DMS79 treated with DMSO at 0.1 percent for 48 hours (cell line): ENCODE data around the gene BCR.

Experiments used
- DNase-seq: peaks from one replicate; lab custom pipeline; 2025; lab: John Stamatoyannopoulos, UW

The BCR gene

DNA sequence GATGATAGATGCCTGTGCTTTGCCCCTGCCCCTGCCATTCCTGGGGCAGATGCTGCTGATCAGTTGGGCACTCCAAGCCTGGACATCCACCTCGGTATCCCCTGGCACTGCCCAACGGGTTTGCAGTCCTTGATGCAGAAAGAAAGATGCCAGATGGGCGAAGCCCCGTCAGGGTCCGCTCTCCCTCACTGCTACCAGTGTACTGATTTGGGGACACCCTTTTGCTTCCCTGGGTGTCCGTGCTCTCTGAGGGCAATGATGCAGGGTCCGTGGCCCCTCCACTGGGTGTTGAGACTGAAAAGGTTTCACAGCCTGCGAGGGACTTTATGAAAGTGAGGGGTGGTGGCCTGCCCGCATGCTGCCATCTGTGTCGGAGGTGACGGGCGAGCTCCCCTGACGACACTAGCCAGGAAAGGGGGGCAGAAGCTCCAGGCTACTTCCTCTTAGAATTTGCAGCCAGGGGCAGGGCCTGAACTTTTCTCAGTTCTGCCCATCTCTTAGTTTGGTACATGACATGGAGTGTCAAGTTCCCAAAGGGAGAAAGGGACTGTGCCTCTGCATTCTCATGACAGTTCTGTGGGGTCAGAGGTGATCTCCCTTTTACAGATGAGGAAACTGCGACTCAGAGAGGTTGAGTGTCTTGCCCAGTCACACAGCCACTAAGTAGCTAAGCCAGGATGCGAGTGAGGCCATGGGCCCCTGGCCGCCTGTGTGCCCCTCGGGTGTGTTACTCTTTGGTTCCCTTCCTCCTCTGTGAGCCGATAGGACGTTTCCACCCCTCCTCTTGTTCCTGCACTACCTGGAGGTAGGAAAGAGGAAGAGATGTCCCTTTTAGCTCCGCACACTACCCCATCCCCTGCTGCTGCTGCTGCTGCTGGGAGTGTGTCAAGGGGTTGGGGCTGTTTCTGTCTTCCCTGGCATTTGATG lies 96.6 kb downstream of the BCR start:
- DNase-seq: no peak

DNA sequence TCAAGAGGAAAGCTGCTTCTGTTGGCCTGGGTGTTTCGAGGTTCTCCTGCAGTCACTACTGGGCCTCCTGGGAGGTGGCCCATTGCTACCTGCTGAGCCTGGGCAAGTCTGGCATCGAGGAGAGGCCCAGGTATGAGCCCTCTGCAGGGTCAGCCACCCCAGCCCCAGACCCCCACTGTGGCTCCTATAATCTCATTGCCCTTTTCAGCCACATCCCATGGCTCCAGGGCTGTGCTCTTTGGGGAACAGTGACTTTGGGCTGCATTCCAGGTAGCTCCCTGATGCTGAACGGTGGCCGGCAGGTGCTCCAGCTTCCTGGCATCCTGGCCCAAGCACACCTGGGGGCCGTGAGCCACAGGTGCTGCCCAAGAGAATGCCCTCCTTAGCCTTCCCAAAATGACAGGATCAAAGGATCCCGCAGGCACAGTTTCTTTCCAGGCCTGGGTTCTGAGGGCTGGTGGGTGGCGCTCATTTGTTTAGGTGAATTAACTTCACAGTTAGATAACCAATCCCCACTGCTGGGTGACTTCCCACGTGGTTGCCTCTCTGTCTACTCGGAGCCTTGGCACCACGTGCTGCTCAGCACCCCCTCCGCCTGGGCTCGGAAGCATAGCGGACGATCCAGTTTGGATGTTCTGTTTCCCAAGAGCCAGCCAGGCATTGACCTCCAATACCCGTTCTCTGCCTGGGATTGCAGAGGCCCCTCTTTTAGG lies 97.4 kb downstream of the BCR start:
- DNase-seq: no peak

DNA sequence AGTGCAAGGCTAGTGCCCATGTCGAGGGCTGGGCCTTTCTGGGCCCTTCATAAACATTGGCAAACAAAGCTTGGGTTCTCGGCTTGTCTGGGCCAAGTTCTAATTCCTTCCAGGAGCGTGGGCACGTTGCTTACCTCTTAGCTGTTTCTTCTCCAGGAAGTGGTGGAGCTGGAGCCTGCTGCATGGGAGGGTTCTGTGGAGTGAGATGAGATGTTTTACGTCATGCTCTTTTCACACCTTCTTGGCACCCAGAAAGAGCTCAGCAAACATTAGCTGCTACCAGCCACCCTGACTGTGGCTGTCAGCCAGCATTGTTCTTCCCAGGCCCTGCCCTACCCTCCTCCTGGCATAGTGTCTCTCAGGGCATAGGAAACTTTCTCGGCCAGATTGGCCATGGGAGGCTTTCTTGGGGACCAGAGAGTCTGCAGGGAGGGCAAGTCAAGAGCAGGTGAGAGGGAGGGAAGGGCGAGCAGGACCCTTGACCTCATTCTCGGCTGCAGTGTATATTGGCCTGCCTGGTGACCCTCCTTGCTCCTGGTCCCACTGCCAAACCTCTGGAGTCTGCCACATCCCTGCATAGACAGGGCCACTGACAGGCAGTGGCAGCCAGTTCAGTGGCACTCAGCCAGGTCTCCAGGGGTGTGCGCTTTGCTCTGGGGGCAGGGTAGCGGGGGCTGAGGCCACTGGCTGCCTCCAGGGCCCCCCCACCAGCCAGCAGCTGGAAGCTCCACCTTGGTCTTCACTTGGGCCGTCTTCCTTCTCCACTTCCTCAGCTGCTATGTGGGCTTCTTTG lies 98.8 kb downstream of the BCR start:
- DNase-seq: peak; percentile 77

DNA sequence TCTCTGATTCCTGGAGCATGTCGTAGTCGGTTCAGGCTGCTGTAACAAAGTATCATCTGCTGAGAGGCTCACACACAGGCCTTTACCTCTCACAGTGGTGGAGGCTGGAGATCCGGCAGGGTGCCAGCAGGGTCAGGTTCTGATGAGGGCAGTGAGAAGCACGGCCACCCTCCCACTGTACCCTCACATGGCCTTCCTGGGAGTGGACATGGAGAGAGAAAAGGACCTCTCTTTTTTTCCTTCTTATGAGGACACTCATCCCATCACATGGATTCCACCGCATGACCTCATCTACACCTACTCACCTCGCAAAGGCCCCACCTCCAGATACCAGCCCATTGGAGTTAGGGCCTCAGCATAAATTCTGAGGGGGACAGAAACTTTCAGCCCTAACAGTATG lies 99.5 kb downstream of the BCR start:
- DNase-seq: no peak

GRCh38 chr22:23280356-23281052 lies 100.2 kb downstream of the BCR start:
- no peak for DNase-seq

- no peak for DNase-seq
Observed at GRCh38 chr22:23281053-23281405, 100.7 kb downstream of the BCR start.

- DNase-seq: peak; percentile 61
Observed at GRCh38 chr22:23281406-23282088, 101.2 kb downstream of the BCR start.

DNA sequence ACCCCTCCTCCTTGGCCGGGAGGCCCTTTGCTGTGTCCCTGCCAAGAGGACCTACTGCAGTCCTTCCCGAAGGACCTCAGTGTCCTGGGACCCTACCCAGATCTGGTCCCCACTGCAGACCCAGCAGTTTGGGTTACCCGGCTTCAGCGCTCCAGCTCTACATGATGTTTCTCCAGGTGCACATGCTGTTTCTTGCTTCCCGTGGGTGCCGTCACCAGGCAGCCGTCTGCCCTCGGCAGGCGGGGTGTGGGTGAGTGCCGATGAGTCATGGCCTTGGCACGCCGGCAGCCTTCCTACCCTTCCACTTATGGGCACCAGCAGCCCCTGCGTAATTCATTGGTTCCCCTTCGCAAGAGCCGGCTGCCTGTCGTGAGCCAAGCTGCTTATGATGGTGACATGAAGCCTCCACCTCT lies 101.8 kb downstream of the BCR start:
- peak; percentile 66 for DNase-seq

DNA sequence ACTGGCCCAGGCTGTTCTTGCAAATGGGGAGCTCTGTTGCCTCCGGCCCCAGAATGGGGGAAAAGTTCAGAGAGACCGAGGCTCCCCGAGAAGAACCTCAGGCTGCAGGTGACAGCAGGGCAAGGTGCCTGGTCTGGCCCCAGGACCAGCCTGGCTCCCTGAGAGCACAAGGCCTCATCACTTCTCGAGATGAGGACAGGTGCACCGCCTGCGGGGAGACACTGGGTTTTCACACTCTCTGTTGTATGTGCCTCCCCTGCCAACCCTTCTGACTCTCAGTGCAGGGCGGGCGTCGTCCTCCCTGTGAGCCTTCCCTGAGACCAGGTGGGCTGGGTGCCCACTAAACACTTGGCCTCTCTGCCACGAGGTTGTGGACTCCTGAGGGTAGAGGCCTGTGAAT lies 102.2 kb downstream of the BCR start:
- DNase-seq: peak; percentile 48

- no peak for DNase-seq
Observed at GRCh38 chr22:23282986-23283385, 102.7 kb downstream of the BCR start.

DNA sequence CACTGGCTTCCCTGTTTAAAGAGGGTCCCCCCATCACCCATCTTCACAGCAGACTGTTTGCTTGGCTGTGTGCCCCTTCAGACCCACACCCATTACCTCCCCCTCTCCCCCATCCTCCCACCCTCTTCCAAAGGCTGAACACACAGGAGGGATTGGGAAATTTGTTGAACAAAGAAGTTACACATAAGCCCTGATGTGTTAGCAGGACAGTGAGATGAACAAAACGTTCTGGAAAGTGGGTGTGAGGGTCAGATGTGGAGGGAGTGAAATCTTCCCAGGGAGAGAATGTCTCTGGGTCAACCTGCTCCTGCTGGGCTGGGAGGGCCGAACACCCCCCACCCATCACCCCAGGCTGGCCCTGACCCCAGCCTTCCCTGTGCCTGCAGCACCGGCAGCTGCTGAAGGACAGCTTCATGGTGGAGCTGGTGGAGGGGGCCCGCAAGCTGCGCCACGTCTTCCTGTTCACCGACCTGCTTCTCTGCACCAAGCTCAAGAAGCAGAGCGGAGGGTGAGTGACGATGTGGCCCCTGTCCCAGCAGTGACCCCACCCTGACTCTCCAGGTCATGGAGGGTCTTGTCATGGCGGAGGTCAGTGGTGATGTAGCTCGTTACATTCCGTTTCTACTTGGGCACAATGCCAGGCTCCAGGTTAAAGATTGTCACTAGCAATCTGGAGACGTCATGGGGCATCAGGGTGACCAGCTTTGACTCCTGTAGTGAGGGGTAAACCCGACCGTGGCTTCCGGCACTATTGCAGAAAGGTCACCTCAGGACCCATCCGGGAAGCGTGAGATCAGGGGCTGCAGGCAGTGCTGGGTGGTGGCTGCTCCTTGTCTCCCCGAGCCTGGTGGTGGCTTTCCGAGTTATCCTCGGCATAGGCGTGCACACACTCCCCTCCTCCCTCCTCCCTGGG lies 103.5 kb downstream of the BCR start:
- DNase-seq: no peak

- DNase-seq: no peak
Observed at GRCh38 chr22:23284504-23285033, 104.3 kb downstream of the BCR start.

DNA sequence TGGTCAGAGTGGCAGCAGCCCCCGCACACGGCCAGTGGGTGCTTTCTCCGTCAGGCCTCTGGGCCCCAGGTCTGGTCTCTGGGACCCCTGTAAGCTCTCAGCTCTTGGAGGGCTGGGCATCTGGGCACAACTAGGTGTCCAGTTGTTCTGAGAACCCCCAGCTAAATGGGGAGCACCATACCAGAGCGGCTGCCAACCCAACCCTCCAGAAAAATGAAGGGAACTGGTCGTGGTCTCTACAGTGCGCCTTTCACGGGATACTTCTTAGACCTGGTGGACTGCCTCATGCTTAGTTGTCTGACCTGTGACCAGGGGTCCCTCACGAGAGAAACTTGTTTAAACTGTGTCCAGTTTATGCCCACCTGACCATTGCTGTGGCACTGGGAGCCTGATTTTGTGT lies 104.9 kb downstream of the BCR start:
- no peak for DNase-seq

- no peak for DNase-seq
Observed at GRCh38 chr22:23285734-23286133, 105.4 kb downstream of the BCR start.

- no peak for DNase-seq
Observed at GRCh38 chr22:23286296-23286695, 106.0 kb downstream of the BCR start.

- no peak for DNase-seq
Observed at GRCh38 chr22:23287136-23288095, 107.1 kb downstream of the BCR start.

GRCh38 chr22:23288301-23289129 lies 108.2 kb downstream of the BCR start:
- no peak for DNase-seq

DNA sequence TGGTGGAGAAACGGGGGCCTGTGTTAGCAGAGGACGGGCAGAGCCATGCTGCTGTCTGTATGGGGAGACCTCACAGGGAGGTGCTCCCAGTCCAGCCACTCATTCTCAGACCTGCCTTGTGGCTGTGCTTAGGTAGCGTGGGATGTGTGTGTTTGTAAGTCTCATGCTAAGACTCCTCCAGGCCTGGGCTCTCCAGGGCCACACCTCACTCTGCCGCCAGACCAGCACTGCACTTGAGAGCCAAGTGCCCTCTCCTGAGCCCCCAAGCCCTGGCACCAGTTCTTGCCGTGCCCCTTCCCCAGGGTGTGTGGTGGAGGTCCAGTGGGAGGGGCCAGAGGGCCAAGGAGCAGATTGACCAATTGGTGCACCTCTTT lies 108.8 kb downstream of the BCR start:
- no peak for DNase-seq
